ENCODE results near the gene IL1A. TPM values are rescaled to one million over a fixed set of nuclear protein-coding genes. Genes with fewer than 3 reads are reported as not detected.
A peak's percentile ranks its signal among the peaks of the same experiment; 100 is the strongest.
"Not testable (repeated sequence)": the region's sequence is repeated elsewhere in the genome, so short reads cannot be mapped to it uniquely, and the experiment has no call there.

Gene IL1A, protein sequence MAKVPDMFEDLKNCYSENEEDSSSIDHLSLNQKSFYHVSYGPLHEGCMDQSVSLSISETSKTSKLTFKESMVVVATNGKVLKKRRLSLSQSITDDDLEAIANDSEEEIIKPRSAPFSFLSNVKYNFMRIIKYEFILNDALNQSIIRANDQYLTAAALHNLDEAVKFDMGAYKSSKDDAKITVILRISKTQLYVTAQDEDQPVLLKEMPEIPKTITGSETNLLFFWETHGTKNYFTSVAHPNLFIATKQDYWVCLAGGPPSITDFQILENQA
- polyA plus RNA-seq (2012; rRNA removed), result not detected in 2 replicates
- polyA plus RNA-seq (2012; cell fraction: cytosol; rRNA removed), result 0.01 and 0.03 TPM in 2 replicates
- not detected in 2 replicates for polyA plus RNA-seq (2012; cell fraction: nucleus; rRNA removed)

DNA sequence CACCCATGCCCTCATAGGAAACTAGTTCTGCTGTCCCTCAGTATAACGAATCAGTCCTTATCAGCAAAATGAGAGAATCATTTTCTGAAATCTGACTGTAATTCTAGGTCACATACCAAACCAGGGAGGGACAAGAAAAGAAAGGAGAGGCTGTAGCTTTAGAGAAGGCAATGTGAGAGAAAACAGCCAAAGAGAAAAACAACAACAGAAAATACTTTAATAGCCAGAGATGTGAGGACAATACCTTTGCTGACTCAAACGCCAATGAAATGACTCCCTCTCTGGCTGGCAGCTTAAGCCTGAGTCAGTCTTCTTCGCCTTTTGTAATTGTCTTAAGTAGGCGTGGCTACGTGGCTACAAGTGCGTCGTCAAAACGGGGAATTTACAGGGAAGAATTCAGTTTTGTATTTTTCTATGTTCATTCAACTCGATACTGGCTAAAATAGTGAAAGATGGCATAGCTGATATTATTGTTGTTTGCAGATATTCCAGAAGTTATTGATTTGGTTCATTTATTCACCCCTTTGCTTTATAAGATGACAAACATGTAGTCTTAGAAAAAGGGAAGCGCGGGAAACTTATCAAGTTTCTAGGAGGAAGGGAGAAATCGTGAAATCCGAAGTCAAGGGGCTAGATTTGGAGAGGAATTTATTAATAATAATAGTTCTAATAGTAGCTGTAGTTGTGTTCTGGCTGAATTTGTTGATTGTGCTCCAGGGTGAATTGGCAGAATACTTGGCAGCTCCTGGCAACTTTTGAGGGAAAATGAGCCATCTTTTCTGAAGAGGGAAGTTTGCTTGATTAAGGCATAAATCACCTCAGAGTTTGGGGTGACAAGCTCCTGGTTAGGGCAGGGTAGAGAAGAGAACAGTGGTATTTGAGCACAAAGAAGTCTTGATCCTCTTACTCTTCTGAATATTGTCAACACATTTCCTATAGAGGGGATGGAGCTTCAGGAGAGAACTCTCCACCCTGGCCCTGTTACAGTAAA is at the start of gene IL1A:
Gene IL1A, minus strand, starts transcription at position 295 of the 991 bp plus-strand sequence. CDS start 723 bp downstream, outside the sequence.
- no peaks in the 10 kb centered on the region for H3K79me2 ChIP-seq (ENCODE audit: insufficient read depth)
- H3F3A ChIP-seq (replicated peaks; ENCODE audit: insufficient read depth), result no peaks in the 10 kb centered on the region
- no peaks in the 10 kb centered on the region for H4K20me1 ChIP-seq (ENCODE audit: insufficient read depth)
- H3K9me3 ChIP-seq, result no peaks in the 10 kb centered on the region
- H3K36me3 ChIP-seq (replicated peaks in 1 of 2; ENCODE audit: control insufficient read depth in 1 of 2, insufficient read depth in 2 of 2, low read length in 1 of 2), result no peaks in the 10 kb centered on the region
- H3K4me1 ChIP-seq (ENCODE audit: control insufficient read depth in 1 of 2, insufficient read depth in 2 of 2, low read depth in 1 of 2, low read length in 1 of 2), result no peaks in the 10 kb centered on the region
- ChIA-PET POLR2A (no interaction called here), CTCF (interaction anchor here (0.8 to 1.2 kb wide), 2 partner anchors 83 to 157 kb away, joined by 3 read pairs; no protein-coding TSS in a partner anchor)
- peak within 1 kb of the TSS; percentile 20; the same call in 1 of the 2 replicates for H3K4me2 ChIP-seq
- DNase-seq, result no peak
- H3K27ac ChIP-seq (ENCODE audit: low read depth in 2 of 2, low read length in 1 of 2), result no peak within 1 kb of the TSS
- no peak for TF ChIP-seq GABPA (IDR thresholded peaks at IDR 0.05; ENCODE audit: low read depth)
- 24% methylated on average over 13 of the region's 13 CpGs for WGBS (ENCODE audit: low lambda C conversion rate)
- no peaks in the 10 kb centered on the region for H3K9me2 ChIP-seq
- no peak within 1 kb of the TSS for H3K9ac ChIP-seq
- no peaks in the 10 kb centered on the region for H3K27me3 ChIP-seq (ENCODE audit: insufficient read depth)
- H2AFZ ChIP-seq (ENCODE audit: low read depth), result no peak within 1 kb of the TSS
- H3K4me3 ChIP-seq (ENCODE audit: low read depth in 2 of 2, low read length in 1 of 2), result peak within 1 kb of the TSS in 1 of 2 experiments; percentile 9; a peak in 1 of 4 replicates

DNA sequence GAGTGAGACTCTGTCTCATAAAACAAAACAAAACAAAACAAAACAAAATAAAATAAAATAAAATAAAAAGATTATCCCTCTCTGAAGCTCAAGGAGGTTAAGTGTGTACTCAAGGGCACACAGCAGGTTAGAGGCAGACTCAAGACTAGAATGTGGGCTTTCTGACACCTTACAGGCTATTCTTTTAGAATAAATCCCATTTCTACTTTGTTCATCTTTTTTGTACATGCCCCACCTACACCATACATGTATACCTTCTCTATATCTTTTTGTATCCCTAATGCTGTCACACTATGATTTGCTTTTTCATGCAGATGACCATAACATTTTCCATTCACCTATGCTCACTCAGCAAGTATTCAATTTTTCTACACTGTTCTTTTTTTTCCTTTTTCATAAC is 49.7 kb upstream of the IL1A start:
- CTCF ChIA-PET, result interaction anchor here (0.6 to 1.5 kb wide), 3 partner anchors 33 to 106 kb away, joined by 3 to 5 read pairs (median 3); no protein-coding TSS in a partner anchor
- Histone ChIP-seq H3K9ac (no peak overlapping the region), H3K4me2 (no peak overlapping the region), H3F3A (replicated peaks; ENCODE audit: insufficient read depth) (no peaks in the 10 kb centered on the region), H3K4me1 (ENCODE audit: control insufficient read depth in 1 of 2, insufficient read depth in 2 of 2, low read depth in 1 of 2, low read length in 1 of 2) (no peaks in the 10 kb centered on the region; a peak in 1 of 4 replicates), H3K27ac (ENCODE audit: low read depth in 2 of 2, low read length in 1 of 2) (no peak overlapping the region), H3K4me3 (ENCODE audit: low read depth in 2 of 2, low read length in 1 of 2) (no peak overlapping the region), H3K79me2 (ENCODE audit: insufficient read depth) (no peaks in the 10 kb centered on the region), H2AFZ (ENCODE audit: low read depth) (no peak overlapping the region), H3K27me3 (ENCODE audit: insufficient read depth) (no peaks in the 10 kb centered on the region; the same call in 1 of the 2 replicates), H3K36me3 (replicated peaks in 1 of 2; ENCODE audit: control insufficient read depth in 1 of 2, insufficient read depth in 2 of 2, low read length in 1 of 2) (no peaks in the 10 kb centered on the region), H4K20me1 (ENCODE audit: insufficient read depth) (no peaks in the 10 kb centered on the region), H3K9me3 (no peaks in the 10 kb centered on the region), H3K9me2 (no peaks in the 10 kb centered on the region)
- POLR2A ChIA-PET, result no interaction called here
- DNase-seq, result no peak
- TF ChIP-seq GABPA (IDR thresholded peaks at IDR 0.05; ENCODE audit: low read depth), result no peak
- TF ChIP-seq EZH2phosphoT487 (IDR thresholded peaks at IDR 0.05; ENCODE audit: borderline replicate concordance, low read depth), result no peak
- TF ChIP-seq, protein P1, sequence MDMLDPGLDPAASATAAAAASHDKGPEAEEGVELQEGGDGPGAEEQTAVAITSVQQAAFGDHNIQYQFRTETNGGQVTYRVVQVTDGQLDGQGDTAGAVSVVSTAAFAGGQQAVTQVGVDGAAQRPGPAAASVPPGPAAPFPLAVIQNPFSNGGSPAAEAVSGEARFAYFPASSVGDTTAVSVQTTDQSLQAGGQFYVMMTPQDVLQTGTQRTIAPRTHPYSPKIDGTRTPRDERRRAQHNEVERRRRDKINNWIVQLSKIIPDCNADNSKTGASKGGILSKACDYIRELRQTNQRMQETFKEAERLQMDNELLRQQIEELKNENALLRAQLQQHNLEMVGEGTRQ (IDR thresholded peaks at IDR 0.05; ENCODE audit: borderline replicate concordance, low read depth, low read length), result no peak
- no peak for TF ChIP-seq YY1 (IDR thresholded peaks at IDR 0.05; ENCODE audit: low read depth)
- TF ChIP-seq FOSL2 (IDR thresholded peaks at IDR 0.05; ENCODE audit: borderline replicate concordance, low read depth), result no peak
- TF ChIP-seq GATA2 (CRISPR knock-in tag; IDR thresholded peaks at IDR 0.05), result no peak
- no peak for TF ChIP-seq CHD2 (IDR thresholded peaks at IDR 0.05; ENCODE audit: low read length, partially characterized antibody)
- TF ChIP-seq SIN3A (IDR thresholded peaks at IDR 0.05; ENCODE audit: borderline replicate concordance, low read depth, low read length), result no peak
- no peak for TF ChIP-seq TEAD4 (IDR thresholded peaks at IDR 0.05; ENCODE audit: borderline replicate concordance, insufficient read depth)

DNA sequence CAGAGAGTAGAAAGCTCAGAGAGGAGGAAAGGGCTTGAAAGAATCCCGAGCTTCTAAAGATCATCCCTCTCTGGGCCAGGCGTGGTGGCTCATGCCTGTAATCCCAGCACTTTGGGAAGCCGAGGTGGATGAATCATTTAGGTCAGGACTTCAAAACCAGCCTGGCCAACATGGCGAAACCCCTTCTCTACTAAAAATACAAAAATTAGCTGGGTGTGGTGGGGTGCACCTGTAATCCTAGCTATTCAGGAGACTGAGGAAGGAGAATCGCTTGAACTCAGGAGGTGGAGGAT is 49.3 kb upstream of the IL1A start:
- H3K79me2 ChIP-seq (ENCODE audit: insufficient read depth); H3K9me3 ChIP-seq; H3K27me3 ChIP-seq (ENCODE audit: insufficient read depth); H3K4me3 ChIP-seq (ENCODE audit: low read depth in 2 of 2, low read length in 1 of 2); H3K4me1 ChIP-seq (ENCODE audit: control insufficient read depth in 1 of 2, insufficient read depth in 2 of 2, low read depth in 1 of 2, low read length in 1 of 2); H2AFZ ChIP-seq (ENCODE audit: low read depth); H3K9me2 ChIP-seq; H3K9ac ChIP-seq; DNase-seq; H3K27ac ChIP-seq (ENCODE audit: low read depth in 2 of 2, low read length in 1 of 2); H3K4me2 ChIP-seq; H4K20me1 ChIP-seq (ENCODE audit: insufficient read depth); H3K36me3 ChIP-seq (replicated peaks in 1 of 2; ENCODE audit: control insufficient read depth in 1 of 2, insufficient read depth in 2 of 2, low read length in 1 of 2); POLR2A ChIA-PET; H3F3A ChIP-seq (replicated peaks; ENCODE audit: insufficient read depth): not testable (repeated sequence)
- CTCF ChIA-PET, result interaction anchor here (1.3 kb wide), 1 partner anchor 34 kb away, joined by 3 read pairs; no protein-coding TSS in a partner anchor
- WGBS (ENCODE audit: low lambda C conversion rate), result 37% methylated on average over 5 of the region's 5 CpGs
